Measurements from ENCODE around the gene PDE8A. TPM values are rescaled to one million over a fixed set of nuclear protein-coding genes. Genes with fewer than 3 reads are reported as not detected.

PDE8A gene
- total RNA-seq, 6 experiments from 2014 or later: 14.3 to 18.6 (median 16.6) TPM

DNA sequence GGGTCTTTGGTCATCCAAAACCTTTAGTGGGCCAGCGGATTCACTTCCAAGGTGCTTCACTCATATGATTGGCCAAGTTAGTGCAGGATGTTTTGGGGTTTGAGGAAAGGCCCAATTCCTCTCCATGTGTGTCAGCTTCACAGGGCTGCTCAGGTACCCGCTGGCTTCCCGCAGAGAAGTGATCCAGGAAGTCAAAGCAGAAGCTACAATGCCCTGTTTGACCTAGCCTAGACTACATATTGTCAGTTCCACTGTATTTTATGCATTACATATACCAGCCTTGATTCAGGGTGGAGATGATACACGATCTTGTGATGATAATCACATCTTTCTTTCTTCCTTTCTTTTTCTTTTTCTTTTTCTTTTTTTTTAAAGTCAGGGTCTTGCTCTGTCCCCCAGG, 32.1 kb downstream of the PDE8A start:
- H3K9me3 Mint-ChIP-seq: no peaks in the 10 kb centered on the region
- H3K36me3 Mint-ChIP-seq (ENCODE audit: low read depth): no peaks in the 10 kb centered on the region
- no peak for DNase-seq
- peaks cover 41% of the 10 kb centered on the region for H3K4me1 Mint-ChIP-seq (ENCODE audit: low read depth)
- no peak overlapping the region for H3K4me3 Mint-ChIP-seq
- no peak overlapping the region for H3K27ac Mint-ChIP-seq
- no peaks in the 10 kb centered on the region for H3K27me3 Mint-ChIP-seq (ENCODE audit: insufficient read depth)
- TF ChIP-seq, protein P1, sequence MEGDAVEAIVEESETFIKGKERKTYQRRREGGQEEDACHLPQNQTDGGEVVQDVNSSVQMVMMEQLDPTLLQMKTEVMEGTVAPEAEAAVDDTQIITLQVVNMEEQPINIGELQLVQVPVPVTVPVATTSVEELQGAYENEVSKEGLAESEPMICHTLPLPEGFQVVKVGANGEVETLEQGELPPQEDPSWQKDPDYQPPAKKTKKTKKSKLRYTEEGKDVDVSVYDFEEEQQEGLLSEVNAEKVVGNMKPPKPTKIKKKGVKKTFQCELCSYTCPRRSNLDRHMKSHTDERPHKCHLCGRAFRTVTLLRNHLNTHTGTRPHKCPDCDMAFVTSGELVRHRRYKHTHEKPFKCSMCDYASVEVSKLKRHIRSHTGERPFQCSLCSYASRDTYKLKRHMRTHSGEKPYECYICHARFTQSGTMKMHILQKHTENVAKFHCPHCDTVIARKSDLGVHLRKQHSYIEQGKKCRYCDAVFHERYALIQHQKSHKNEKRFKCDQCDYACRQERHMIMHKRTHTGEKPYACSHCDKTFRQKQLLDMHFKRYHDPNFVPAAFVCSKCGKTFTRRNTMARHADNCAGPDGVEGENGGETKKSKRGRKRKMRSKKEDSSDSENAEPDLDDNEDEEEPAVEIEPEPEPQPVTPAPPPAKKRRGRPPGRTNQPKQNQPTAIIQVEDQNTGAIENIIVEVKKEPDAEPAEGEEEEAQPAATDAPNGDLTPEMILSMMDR (IDR thresholded peaks at IDR 0.05): no peak

DNA sequence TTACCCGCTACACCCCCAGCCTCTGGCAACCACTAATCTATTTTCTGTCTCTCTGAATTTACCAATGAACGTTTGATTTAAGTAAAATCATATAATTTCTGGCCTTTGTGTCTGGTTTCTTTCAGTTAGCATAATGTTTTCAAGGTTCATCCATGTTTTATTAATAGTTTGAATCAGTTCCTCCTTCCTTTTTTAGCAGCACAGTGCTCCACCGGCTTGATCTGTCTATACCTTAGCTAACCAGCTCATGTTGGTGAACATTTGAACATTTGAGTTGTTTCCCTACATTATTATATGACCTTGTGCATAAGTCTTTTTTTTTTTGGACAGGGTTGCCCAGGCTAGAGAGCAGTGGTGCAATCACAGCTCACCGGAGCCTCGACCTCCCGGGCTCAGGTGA, 33.3 kb downstream of the PDE8A start:
- Mint-ChIP-seq H3K27ac (no peak overlapping the region), H3K9me3 (no peaks in the 10 kb centered on the region), H3K4me3 (no peak overlapping the region), H3K4me1 (ENCODE audit: low read depth) (peaks cover 34% of the 10 kb centered on the region), H3K36me3 (ENCODE audit: low read depth) (no peaks in the 10 kb centered on the region), H3K27me3 (ENCODE audit: insufficient read depth) (no peaks in the 10 kb centered on the region)
- no peak for DNase-seq
- TF ChIP-seq, protein P1 (IDR thresholded peaks at IDR 0.05): no peak

DNA sequence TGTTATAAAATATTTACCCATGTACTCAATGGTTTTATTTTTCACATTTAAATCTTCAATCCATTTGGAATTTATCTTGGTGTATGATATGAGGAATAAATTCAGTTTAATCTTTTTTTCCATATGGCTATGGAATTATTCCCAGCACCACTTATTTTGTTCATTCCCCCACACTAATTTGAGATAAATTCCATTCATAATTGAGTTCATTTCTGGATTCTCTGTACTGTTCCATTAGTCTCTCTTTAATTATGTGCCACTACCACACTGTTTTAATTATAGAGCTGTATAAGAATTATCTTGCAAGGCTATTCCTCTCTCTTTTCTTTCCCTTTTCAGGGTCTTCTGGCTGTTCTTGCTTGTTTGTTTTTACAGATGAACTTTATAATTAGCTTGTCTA, 34.6 kb downstream of the PDE8A start:
- DNase-seq: no peak
- H3K4me1 Mint-ChIP-seq (ENCODE audit: low read depth): peaks cover 25% of the 10 kb centered on the region
- no peaks in the 10 kb centered on the region for H3K36me3 Mint-ChIP-seq (ENCODE audit: low read depth)
- no peak overlapping the region for H3K4me3 Mint-ChIP-seq
- H3K9me3 Mint-ChIP-seq: no peaks in the 10 kb centered on the region
- TF ChIP-seq, protein P1 (IDR thresholded peaks at IDR 0.05): no peak
- H3K27ac Mint-ChIP-seq: no peak overlapping the region
- H3K27me3 Mint-ChIP-seq (ENCODE audit: insufficient read depth): no peaks in the 10 kb centered on the region

DNA sequence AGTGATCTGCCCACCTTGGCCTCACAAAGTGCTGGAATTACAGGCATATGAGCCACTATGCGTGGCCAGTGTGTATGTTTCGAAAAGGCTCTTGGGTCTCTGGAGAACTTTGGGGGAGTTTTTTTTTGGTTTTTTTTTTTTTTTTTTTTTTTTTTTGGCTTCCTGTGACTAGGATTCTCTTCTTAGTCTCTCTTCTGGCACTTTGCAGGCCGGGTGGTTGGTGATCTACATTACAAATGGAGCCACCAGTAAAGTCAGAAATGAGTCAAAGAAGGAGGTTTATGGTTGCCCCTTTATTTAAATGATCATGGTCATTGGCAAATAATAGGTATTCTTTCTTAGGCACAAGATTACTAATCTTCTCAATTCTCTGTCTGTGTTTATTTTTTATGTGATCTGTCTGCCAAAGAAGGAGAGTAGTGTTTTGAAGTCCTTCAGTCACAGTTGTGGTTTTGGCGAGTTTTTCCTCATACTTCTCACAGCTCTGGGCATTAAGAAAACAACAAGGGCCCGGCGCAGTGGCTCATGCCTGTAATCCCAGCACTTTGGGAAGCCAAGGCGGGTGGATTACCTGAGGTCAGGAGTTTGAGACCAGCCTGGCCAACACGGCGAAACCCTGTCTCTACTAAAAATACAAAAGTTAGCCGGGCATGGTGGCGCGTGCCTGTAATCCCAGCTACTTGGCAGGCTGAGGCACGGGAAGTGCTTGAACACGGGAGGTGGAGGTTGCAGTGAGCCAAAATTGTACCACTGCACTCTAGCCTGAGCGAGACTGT, 38.3 kb downstream of the PDE8A start:
- DNase-seq: no peak
- TF ChIP-seq, protein P1 (IDR thresholded peaks at IDR 0.05): no peak
- Mint-ChIP-seq H3K4me3 (no peak overlapping the region), H3K9me3 (no peaks in the 10 kb centered on the region), H3K27me3 (ENCODE audit: insufficient read depth) (no peaks in the 10 kb centered on the region), H3K27ac (no peak overlapping the region), H3K4me1 (ENCODE audit: low read depth) (peaks cover 36% of the 10 kb centered on the region), H3K36me3 (ENCODE audit: low read depth) (no peaks in the 10 kb centered on the region)

DNA sequence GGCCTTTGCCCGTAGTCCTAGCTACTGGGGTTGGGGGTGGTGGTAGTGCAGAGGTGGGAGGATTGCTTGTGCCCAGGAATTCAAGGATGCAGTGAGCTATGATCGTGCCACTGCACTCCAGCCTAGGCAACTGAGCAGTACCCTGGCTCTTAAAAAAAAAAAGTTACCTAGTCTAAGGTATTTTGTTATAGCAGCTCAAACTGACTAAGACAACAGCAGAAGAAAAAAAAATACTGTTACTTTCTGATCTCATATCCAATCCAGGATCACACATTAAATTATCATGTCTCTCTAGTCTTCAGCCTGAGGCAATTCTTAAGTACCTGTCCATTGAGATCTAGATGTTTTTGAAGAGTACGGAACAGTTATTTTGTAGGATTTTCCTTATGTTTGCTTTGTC, 39.8 kb downstream of the PDE8A start:
- Mint-ChIP-seq H3K36me3 (ENCODE audit: low read depth) (no peaks in the 10 kb centered on the region), H3K27ac (no peak overlapping the region)

More for the DNA sequence above, 39.8 kb downstream of the PDE8A start:
- Mint-ChIP-seq H3K9me3 (no peaks in the 10 kb centered on the region), H3K27me3 (ENCODE audit: insufficient read depth) (no peaks in the 10 kb centered on the region), H3K4me1 (ENCODE audit: low read depth) (peaks cover 40% of the 10 kb centered on the region), H3K4me3 (no peak overlapping the region)
- DNase-seq: no peak
- TF ChIP-seq, protein P1 (IDR thresholded peaks at IDR 0.05): no peak
